SK-N-MC (cell line): Measurements from ENCODE around the gene CHRNB2.

Source experiments
- EZH2 ChIP-seq: fragments of 200-600 bp; sonication (generic); IDR thresholded peaks from one replicate; pipeline ENCODE4 v1.6.1; 2017; ENCODE audit warnings: antibody characterized with exemption
- FOXP2 ChIP-seq: optimal IDR thresholded peaks from 2 replicates; pipeline ENCODE3; 2011; ENCODE audit warnings: mild to moderate bottlenecking, moderate library complexity; ENCODE audit not compliant: insufficient read depth; ENCODE audit errors: extremely low read length, control extremely low read depth
- POLR2AphosphoS5 ChIP-seq: IDR thresholded peaks from 2 replicates; pipeline ENCODE4 v1.6.1; 2012; ENCODE audit warnings: mild to moderate bottlenecking, low read depth, low read length, borderline replicate concordance

DNA sequence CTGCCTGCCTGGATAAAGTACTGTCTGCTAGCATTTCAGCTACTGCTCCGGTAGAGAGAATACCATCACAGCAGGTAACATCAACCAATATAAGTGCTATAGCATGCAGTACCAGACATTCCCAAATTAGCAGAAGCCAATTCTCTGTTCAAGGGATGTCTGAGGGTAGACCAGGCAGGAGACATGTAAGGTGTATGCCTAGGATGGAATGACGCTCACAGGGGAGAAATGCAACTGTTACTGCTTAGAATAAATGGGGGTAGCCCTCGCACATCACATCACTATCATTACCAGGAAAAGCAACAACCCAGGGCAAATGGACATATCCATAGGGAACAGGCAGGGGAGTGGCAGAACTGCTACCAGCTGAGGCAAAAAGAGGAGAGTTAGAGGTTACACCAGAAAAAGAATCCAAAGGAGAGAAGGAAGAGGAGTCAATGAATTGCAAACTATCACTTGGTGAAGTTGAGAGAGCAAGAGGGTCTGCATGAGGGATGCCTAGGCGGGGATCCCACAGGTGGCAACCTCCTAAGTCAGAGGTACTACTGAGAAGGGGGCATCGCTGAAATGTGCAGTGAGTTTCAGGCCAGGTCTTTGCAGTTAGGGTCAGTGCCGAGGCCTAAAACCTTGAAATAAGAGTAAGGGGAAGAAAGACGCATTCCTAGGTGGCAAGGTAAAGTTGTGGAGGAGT is 10.2 kb upstream of the CHRNB2 start:
- TF ChIP-seq FOXP2 (no peak), EZH2 (no peak), POLR2AphosphoS5 (no peak)
